HepG2 (cell line): ENCODE measurements around the gene PEAK1. TPM values are rescaled to one million over a fixed set of nuclear protein-coding genes. Genes with fewer than 3 reads are reported as not detected.

ENCODE experiments used
- ATAC-seq: fragments of 200-7000 bp; cut with Tn5 transposase; 3 replicates; pipeline ENCODE4 v1.9.1; 2020; ENCODE audit warnings: mild to moderate bottlenecking, moderate library complexity
- BruUV-seq: library from RNA; stranded (reverse); fragments of 400-500 nt; replicated peaks from 2 replicates; lab custom pipeline; 2021; lab: Mats Ljungman, UMichigan
- CTCF ChIA-PET: fragments of 300-600 bp; formaldehyde crosslinking; extraction: SDS; loops from one replicate; lab custom pipeline; 2021; ENCODE audit warnings: low total read pairs, inconsistent platforms, low intra/inter-chr PET ratio; lab: Yijun Ruan, JAX
- POLR2A ChIA-PET: fragments of 350-600 bp; sonication (Branson Sonifier 250); formaldehyde crosslinking; loops from one replicate; lab custom pipeline; 2020; ENCODE audit warnings: antibody characterized with exemption, inconsistent platforms; lab: Yijun Ruan, JAX
- DNase-seq: peaks from one replicate; pipeline ENCODE4 v3.0.0-alpha.2; 2015; ENCODE audit warnings: low spot score
- FAIRE-seq: peaks from 3 replicates; lab custom pipeline; 2011; peaks lifted over from hg19 to GRCh38; lab: Jason Lieb, UNC
- H2AFZ ChIP-seq: one replicate; pipeline ENCODE4 v1.6.1; 2011; ENCODE audit warnings: low read length, inconsistent platforms
- H3K27ac ChIP-seq: fragments of 300-600 bp; 3 replicates; pipeline ENCODE4 v1.8.0; 2011; ENCODE audit warnings: mixed run types, mild to moderate bottlenecking, mixed read lengths, low read length, inconsistent platforms; ENCODE audit not compliant: insufficient read depth; ENCODE audit errors: extremely low read length
- H3K27me3 ChIP-seq, 2 experiments: fragments of 200-600 bp in 1 of 2; 2 replicates in 1 of 2; 3 replicates in 1 of 2; pipeline versions ENCODE4 v1.6.0 to v1.8.0; 2011; ENCODE audit warnings: low read length in 2 of 2, mild to moderate bottlenecking in 2 of 2, moderate library complexity in 2 of 2, inconsistent platforms in 1 of 2; ENCODE audit not compliant: insufficient read depth in 2 of 2, control insufficient read depth in 1 of 2
- H3K36me3 ChIP-seq, 2 experiments: fragments of 200-600 bp in 1 of 2; replicated peaks in 1 of 2; 2 replicates in 1 of 2; 3 replicates in 1 of 2; pipeline versions ENCODE4 v1.5.1 to v1.8.0; 2011; ENCODE audit warnings: low read length in 2 of 2, inconsistent platforms in 1 of 2; ENCODE audit not compliant: insufficient read depth in 2 of 2, control insufficient read depth in 1 of 2
- H3K4me1 ChIP-seq: 2 replicates; pipeline ENCODE4 v1.5.1; 2012; ENCODE audit warnings: low read length, inconsistent platforms; ENCODE audit not compliant: insufficient read depth
- H3K4me2 ChIP-seq: 2 replicates; pipeline ENCODE4 v1.6.0; 2011; ENCODE audit warnings: low read depth, low read length, inconsistent platforms
- H3K4me3 ChIP-seq, 3 experiments: fragments of 200-600 bp in 1 of 3; sonication (generic), shearing (Covaris generic) in 1 of 3; replicated peaks in 1 of 3; 2 replicates each; pipeline ENCODE4 v1.5.1; 2011 to 2016; ENCODE audit warnings: low read length in 3 of 3, inconsistent platforms in 2 of 3, low read depth in 2 of 3, mild to moderate bottlenecking in 2 of 3, control low read depth in 1 of 3, mixed read lengths in 1 of 3; ENCODE audit not compliant: insufficient read depth in 1 of 3
- H3K79me2 ChIP-seq: one replicate; pipeline ENCODE4 v1.6.1; 2011; ENCODE audit warnings: low read length, inconsistent platforms; ENCODE audit not compliant: insufficient read depth
- H3K9ac ChIP-seq: 2 replicates; pipeline ENCODE4 v1.6.0; 2011; ENCODE audit warnings: mild to moderate bottlenecking, low read depth, low read length, inconsistent platforms; ENCODE audit not compliant: insufficient read depth
- H3K9me3 ChIP-seq: 2 replicates; pipeline ENCODE4 v1.5.1; 2012; ENCODE audit warnings: mild to moderate bottlenecking, low read length
- H4K20me1 ChIP-seq: 2 replicates; pipeline ENCODE4 v1.6.0; 2011; ENCODE audit warnings: inconsistent platforms, mild to moderate bottlenecking, low read length, moderate library complexity; ENCODE audit not compliant: insufficient read depth
- AGO1 ChIP-seq: fragments of 200-400 bp; formaldehyde crosslinking; IDR thresholded peaks from 2 replicates; pipeline ENCODE4 v1.6.1; 2017; ENCODE audit warnings: mild to moderate bottlenecking, low read depth, low read length, moderate library complexity; ENCODE audit not compliant: poor library complexity, severe bottlenecking
- CREBL2 ChIP-seq: sonication (generic); formaldehyde crosslinking; IDR thresholded peaks from 2 replicates; pipeline ENCODE4 v1.8.1; 2023; ENCODE audit warnings: missing genetic modification reagents, mild to moderate bottlenecking, borderline replicate concordance
- CTCF ChIP-seq: sonication (generic); formaldehyde crosslinking; IDR thresholded peaks from 2 replicates; pipeline ENCODE4 v1.5.0; 2020; ENCODE audit warnings: mild to moderate bottlenecking, missing genetic modification reagents, moderate library complexity
- GABPB1 ChIP-seq: IDR thresholded peaks from 2 replicates; pipeline ENCODE4 v1.6.1; 2016; ENCODE audit warnings: mild to moderate bottlenecking, missing genetic modification reagents, moderate library complexity, missing compliant biosample characterization
- HNF4A ChIP-seq: sonication (generic); formaldehyde crosslinking; IDR thresholded peaks from 2 replicates; pipeline ENCODE4 v1.4.0; 2020; ENCODE audit warnings: missing genetic modification reagents
- JARID2 ChIP-seq: sonication (generic); formaldehyde crosslinking; IDR thresholded peaks from 2 replicates; pipeline ENCODE4 v1.8.1; 2023; ENCODE audit warnings: missing genetic modification reagents, inconsistent platforms; ENCODE audit not compliant: insufficient replicate concordance
- LBX2 ChIP-seq: sonication (generic); formaldehyde crosslinking; IDR thresholded peaks from 2 replicates; pipeline ENCODE4 v1.5.0; 2020; ENCODE audit warnings: missing genetic modification reagents, mild to moderate bottlenecking, borderline replicate concordance
- MAFK ChIP-seq, 2 experiments: IDR thresholded peaks in 1 of 2; conservative IDR thresholded peaks in 1 of 2; 2 replicates each; pipeline ENCODE4 v1.6.1; 2011; ENCODE audit warnings: improper control_type of control experiment in 2 of 2, low read length in 2 of 2
- NFKB2 ChIP-seq: sonication (generic); formaldehyde crosslinking; IDR thresholded peaks from 2 replicates; pipeline ENCODE4 v1.4.0; 2020; ENCODE audit warnings: missing genetic modification reagents, borderline replicate concordance
- PATZ1 ChIP-seq: sonication (generic); formaldehyde crosslinking; IDR thresholded peaks from 2 replicates; pipeline ENCODE4 v1.4.0; 2020; ENCODE audit warnings: missing genetic modification reagents
- PBX3 ChIP-seq: sonication (generic); formaldehyde crosslinking; IDR thresholded peaks from 2 replicates; pipeline ENCODE4 v1.8.1; 2023; ENCODE audit warnings: missing genetic modification reagents, inconsistent platforms, borderline replicate concordance
- PPARG ChIP-seq: conservative IDR thresholded peaks from 2 replicates; pipeline ENCODE4 v1.6.1; 2016; ENCODE audit warnings: missing biosample characterization, missing genetic modification reagents
- RCOR2 ChIP-seq: IDR thresholded peaks from 2 replicates; pipeline ENCODE4 v1.6.1; 2016; ENCODE audit warnings: missing biosample characterization, missing genetic modification reagents
- STAG1 ChIP-seq: sonication (generic); formaldehyde crosslinking; IDR thresholded peaks from 2 replicates; pipeline ENCODE4 v1.4.0; 2020; ENCODE audit warnings: missing genetic modification reagents
- ZBTB42 ChIP-seq: sonication (generic); formaldehyde crosslinking; IDR thresholded peaks from 2 replicates; pipeline ENCODE4 v1.5.0; 2020; ENCODE audit warnings: mild to moderate bottlenecking, missing genetic modification reagents
- ZNF331 ChIP-seq: sonication (generic); formaldehyde crosslinking; IDR thresholded peaks from 2 replicates; pipeline ENCODE4 v1.4.0; 2020; ENCODE audit warnings: missing genetic modification reagents
- ZNF33B ChIP-seq: sonication (generic); formaldehyde crosslinking; IDR thresholded peaks from 2 replicates; pipeline ENCODE4 v1.5.1; 2020; ENCODE audit warnings: mild to moderate bottlenecking, missing genetic modification reagents
- ZNF350 ChIP-seq: sonication (generic); formaldehyde crosslinking; IDR thresholded peaks from 2 replicates; pipeline ENCODE4 v1.4.0; 2020; ENCODE audit warnings: mild to moderate bottlenecking, low read depth, missing genetic modification reagents, borderline replicate concordance
- WGBS: methylation state at CpG from one replicate; pipeline ENCODE4 v1.1.6; 2017; ENCODE audit warnings: low lambda C conversion rate; 5-methylcytosine and 5-hydroxymethylcytosine counted together
- in situ Hi-C: cut with HindIII; loops from 2 replicates; pipeline ENCODE4 v1.10.0; 2017; ENCODE audit warnings: low pct_unique_long_range_greater_than_20kb; ENCODE audit not compliant: extremely low pct_ligation_motif_present
- intact Hi-C: fragments of 100-400 bp; cut with micrococcal nuclease; formaldehyde crosslinking; loops from one replicate; pipeline ENCODE4 v1.10.0; 2022; ENCODE audit not compliant: unreplicated experiment
- polyA plus RNA-seq, 8 experiments: library from polyadenylated mRNA; depleted of rRNA in 3 of 8; stranded (reverse) in 7 of 8; unstranded in 1 of 8; fragments of >200 nt; fragmentation: Illumina TruSeq in 4 of 8; extraction: Trizol in 4 of 8; gene quantifications; 2 replicates each; pipeline versions ENCODE4 v1.2.1 to v1.2.3, GENCODE V29; 2011 to 2016; ENCODE audit warnings: low read depth in 4 of 8, missing spikeins in 1 of 8, mixed read lengths in 1 of 8; ENCODE audit not compliant: insufficient read depth in 1 of 8
- total RNA-seq, 5 experiments: library from RNA; depleted of rRNA; stranded (reverse); fragments of >200 nt; fragmentation: Illumina TruSeq; extraction: Trizol; gene quantifications; 2 replicates each; pipeline ENCODE4 v1.2.3, GENCODE V29; 2016; ENCODE audit warnings: low read depth in 1 of 5

The PEAK1 gene
- total and polyA plus RNA-seq, 2 of the 13 experiments (the other 11 are each of a cell fraction or from before 2014, with no cell fraction given), result 6.0 to 6.6 TPM

- Histone ChIP-seq H3K27ac (peak overlapping the region; percentile 3), H3K9me3 (no peaks in the 10 kb centered on the region), H2AFZ (no peak overlapping the region), H3K27me3 (no peaks in the 10 kb centered on the region), H3K4me1 (peaks cover 27% of the 10 kb centered on the region), H3K9ac (no peak overlapping the region), H3K4me2 (peak overlapping the region; percentile 18; the same call in 1 of the 2 replicates), H3K4me3 (no peak overlapping the region), H4K20me1 (no peaks in the 10 kb centered on the region), H3K36me3 (no peaks in the 10 kb centered on the region), H3K79me2 (no peaks in the 10 kb centered on the region)
- intact Hi-C loops (no loop called here), in situ Hi-C loops (no loop called here)
- WGBS, result 62% methylated on average over 8 of the region's 8 CpGs
- CTCF ChIA-PET, result no interaction called here
- DNase-seq (peak; percentile 38), FAIRE-seq (no peak), ATAC-seq (peak; percentile 87)
- POLR2A ChIA-PET, result interaction anchor here (0.7 kb wide), 2 partner anchors 185 to 1425 kb away, joined by 3 to 5 read pairs; no protein-coding TSS in a partner anchor
- no TSS peak for BruUV-seq
- TF ChIP-seq HNF4A (CRISPR knock-in tag) (peak; percentile 63), STAG1 (peak; percentile 58), RCOR2 (CRISPR knock-in tag) (no peak), NFKB2 (CRISPR knock-in tag) (no peak), PATZ1 (CRISPR knock-in tag) (0 out of 2 replicates have a peak, but pooled peaks have one; percentile 36), ZBTB42 (CRISPR knock-in tag) (no peak), MAFK (conservative IDR thresholded peaks at IDR 0.05 in 1 of 2, IDR thresholded peaks at IDR 0.05 in 1 of 2; ENCODE audit: low read length in 2 of 2) (peak; percentile 64 to 82; a peak in 3 of 4 replicates), PBX3 (CRISPR knock-in tag) (no peak), AGO1 (no peak), JARID2 (CRISPR knock-in tag) (no peak), ZNF331 (CRISPR knock-in tag) (0 out of 2 replicates have a peak, but pooled peaks have one; percentile 23), ZNF350 (CRISPR knock-in tag) (no peak), PPARG (CRISPR knock-in tag) (peak; percentile 60), CTCF (CRISPR knock-in tag) (peak; percentile 61), ZNF33B (CRISPR knock-in tag) (no peak), GABPB1 (CRISPR knock-in tag) (no peak), CREBL2 (CRISPR knock-in tag) (no peak), LBX2 (CRISPR knock-in tag) (no peak)
These were observed 108.1 kb downstream of the PEAK1 start for GRCh38 chr15:77311618-77312398.
